OCI-M1 (cell line): ENCODE measurements around the gene LAS1L.
"Not testable (repeated sequence)": the region's sequence is repeated elsewhere in the genome, so short reads cannot be mapped to it uniquely, and the experiment has no call there.

Source experiments
- DNase-seq: peaks from one replicate; lab custom pipeline; 2025; lab: John Stamatoyannopoulos, UW

The LAS1L gene

GRCh38 chrX:65534450-65535292, at the start of gene LAS1L:
Gene LAS1L (minus strand): TSS chrX:65534787. CDS start chrX:65534715, 72 bp downstream.
- DNase-seq = peak; percentile 96

- peak; percentile 26 for DNase-seq
Observed at GRCh38 chrX:65582450-65583082, 48.0 kb upstream of the LAS1L start.

GRCh38 chrX:65581661-65582339, 47.2 kb upstream of the LAS1L start:
- DNase-seq = peak; percentile 86

GRCh38 chrX:65578346-65578745, 43.8 kb upstream of the LAS1L start:
- DNase-seq = no peak

GRCh38 chrX:65576160-65576559, 41.6 kb upstream of the LAS1L start:
- no peak for DNase-seq

GRCh38 chrX:65575022-65575421, 40.4 kb upstream of the LAS1L start:
- DNase-seq = no peak

- DNase-seq = no peak
Observed at GRCh38 chrX:65574356-65574755, 39.8 kb upstream of the LAS1L start.

- no peak for DNase-seq
Observed at GRCh38 chrX:65572971-65573370, 38.4 kb upstream of the LAS1L start.

- not testable (repeated sequence) for DNase-seq
Observed at GRCh38 chrX:65562850-65563249, 28.3 kb upstream of the LAS1L start.

GRCh38 chrX:65551489-65552339, 17.1 kb upstream of the LAS1L start:
- DNase-seq = no peak

- no peak for DNase-seq
Observed at GRCh38 chrX:65551086-65551485, 16.5 kb upstream of the LAS1L start.

- DNase-seq = no peak
Observed at GRCh38 chrX:65545456-65545855, 10.9 kb upstream of the LAS1L start.

- DNase-seq = no peak
Observed at GRCh38 chrX:65537229-65537628, 2.6 kb upstream of the LAS1L start.

- no peak for DNase-seq
Observed at GRCh38 chrX:65536291-65536690, 1.7 kb upstream of the LAS1L start.

GRCh38 chrX:65532016-65532415, 2.6 kb downstream of the LAS1L start:
- no peak for DNase-seq

- DNase-seq = peak; percentile 62
Observed at GRCh38 chrX:65528705-65529340, 5.8 kb downstream of the LAS1L start.

GRCh38 chrX:65528293-65528692, 6.3 kb downstream of the LAS1L start:
- DNase-seq = no peak

- no peak for DNase-seq
Observed at GRCh38 chrX:65524139-65524538, 10.4 kb downstream of the LAS1L start.

GRCh38 chrX:65522739-65523372, 11.7 kb downstream of the LAS1L start:
- DNase-seq = no peak

- not testable (repeated sequence) for DNase-seq
Observed at GRCh38 chrX:65519530-65519929, 15.1 kb downstream of the LAS1L start.

GRCh38 chrX:65518980-65519379, 15.6 kb downstream of the LAS1L start:
- DNase-seq = not testable (repeated sequence)
